Measurements from ENCODE around the gene GPI. TPM values are rescaled to one million over a fixed set of nuclear protein-coding genes. Genes with fewer than 3 reads are reported as not detected.
"Not testable (repeated sequence)": the region's sequence is repeated elsewhere in the genome, so short reads cannot be mapped to it uniquely, and the experiment has no call there.

GPI gene
- total and polyA plus RNA-seq, 3 experiments from 2014 or later, result 213 to 484 (median 478) TPM

- Mint-ChIP-seq H3K4me1 (peaks cover 6 to 9% (median 6%) of the 10 kb centered on the region in 3 donors), H3K27ac (peak overlapping the region in 4 of 8 donors; percentile 61 to 82 (median 70)), H3K36me3 (peaks cover 5 to 83% (median 17%) of the 10 kb centered on the region in 3 donors), H3K27me3 (no peaks in the 10 kb centered on the region), H3K4me3 (no peak overlapping the region), H3K9me3 (no peaks in the 10 kb centered on the region)
- peaks cover 54% of the 10 kb centered on the region for H3K36me3 ChIP-seq (ENCODE audit: insufficient read depth, low read length)
- ChIA-PET CTCF (no interaction called here), POLR2A (no interaction called here)
- no peaks in the 10 kb centered on the region for H3K4me1 ChIP-seq (ENCODE audit: insufficient read depth, low read length)
- H3K27ac ChIP-seq (ENCODE audit: low read depth, low read length), result no peak overlapping the region
- H3K4me3 ChIP-seq (ENCODE audit: low read length), result no peak overlapping the region
- no peak for DNase-seq
- no peaks in the 10 kb centered on the region for H3K27me3 ChIP-seq (ENCODE audit: insufficient read depth, low read length, poor library complexity, severe bottlenecking)
- H3K9me3 ChIP-seq (ENCODE audit: low read length), result no peaks in the 10 kb centered on the region
Observed at GRCh38 chr19:34383599-34383998, 18.6 kb downstream of the GPI start.

GRCh38 chr19:34386645-34387445 lies 21.8 kb downstream of the GPI start:
- POLR2A ChIA-PET, result no interaction called here
- H3K4me3 Mint-ChIP-seq, result no peak overlapping the region
- H3K27me3 Mint-ChIP-seq, result no peaks in the 10 kb centered on the region
- Histone ChIP-seq H3K27ac (ENCODE audit: low read depth, low read length) (no peak overlapping the region), H3K4me1 (ENCODE audit: insufficient read depth, low read length) (no peaks in the 10 kb centered on the region), H3K9me3 (ENCODE audit: low read length) (no peaks in the 10 kb centered on the region), H3K27me3 (ENCODE audit: insufficient read depth, low read length, poor library complexity, severe bottlenecking) (no peaks in the 10 kb centered on the region), H3K36me3 (ENCODE audit: insufficient read depth, low read length) (peaks cover 53% of the 10 kb centered on the region), H3K4me3 (ENCODE audit: low read length) (no peak overlapping the region)
- peaks cover 6 to 9% (median 6%) of the 10 kb centered on the region in 3 donors for H3K4me1 Mint-ChIP-seq
- no peaks in the 10 kb centered on the region for H3K9me3 Mint-ChIP-seq
- peak overlapping the region in 6 of 8 donors; percentile 11 to 89 (median 78) for H3K27ac Mint-ChIP-seq
- peaks cover 0 to 55% (median 12%) of the 10 kb centered on the region in 3 donors for H3K36me3 Mint-ChIP-seq
- no peak for DNase-seq
- CTCF ChIA-PET, result interaction anchor here (0.9 kb wide), 1 partner anchor 40 kb away, joined by 4 read pairs; no protein-coding TSS in a partner anchor

GRCh38 chr19:34387446-34387810 lies 22.4 kb downstream of the GPI start:
- peak overlapping the region in 1 of 8 donors; percentile 31 for H3K27ac Mint-ChIP-seq
- Histone ChIP-seq H3K36me3 (ENCODE audit: insufficient read depth, low read length) (peaks cover 52% of the 10 kb centered on the region), H3K9me3 (ENCODE audit: low read length) (no peaks in the 10 kb centered on the region), H3K27ac (ENCODE audit: low read depth, low read length) (no peak overlapping the region), H3K4me3 (ENCODE audit: low read length) (no peak overlapping the region), H3K27me3 (ENCODE audit: insufficient read depth, low read length, poor library complexity, severe bottlenecking) (no peaks in the 10 kb centered on the region), H3K4me1 (ENCODE audit: insufficient read depth, low read length) (no peaks in the 10 kb centered on the region)
- ChIA-PET CTCF (no interaction called here), POLR2A (no interaction called here)
- no peak overlapping the region for H3K4me3 Mint-ChIP-seq
- peaks cover 6 to 9% (median 6%) of the 10 kb centered on the region in 3 donors for H3K4me1 Mint-ChIP-seq
- H3K27me3 Mint-ChIP-seq, result no peaks in the 10 kb centered on the region
- H3K9me3 Mint-ChIP-seq, result no peaks in the 10 kb centered on the region
- no peak for DNase-seq
- peaks cover 0 to 49% (median 12%) of the 10 kb centered on the region in 3 donors for H3K36me3 Mint-ChIP-seq

GRCh38 chr19:34388745-34389144 lies 23.7 kb downstream of the GPI start:
- H3K4me3 Mint-ChIP-seq; H3K27me3 Mint-ChIP-seq; POLR2A ChIA-PET; H3K9me3 ChIP-seq (ENCODE audit: low read length); H3K27ac ChIP-seq (ENCODE audit: low read depth, low read length); H3K4me1 ChIP-seq (ENCODE audit: insufficient read depth, low read length); H3K27ac Mint-ChIP-seq; CTCF ChIA-PET; H3K9me3 Mint-ChIP-seq; H3K27me3 ChIP-seq (ENCODE audit: insufficient read depth, low read length, poor library complexity, severe bottlenecking); H3K4me3 ChIP-seq (ENCODE audit: low read length); DNase-seq; H3K4me1 Mint-ChIP-seq: not testable (repeated sequence)
- H3K36me3 Mint-ChIP-seq, result peaks cover 0 to 40% (median 8%) of the 10 kb centered on the region in 3 donors
- peaks cover 49% of the 10 kb centered on the region for H3K36me3 ChIP-seq (ENCODE audit: insufficient read depth, low read length)

GRCh38 chr19:34391813-34392212 lies 26.8 kb downstream of the GPI start:
- Histone ChIP-seq H3K4me1 (ENCODE audit: insufficient read depth, low read length) (no peaks in the 10 kb centered on the region), H3K27me3 (ENCODE audit: insufficient read depth, low read length, poor library complexity, severe bottlenecking) (no peaks in the 10 kb centered on the region), H3K9me3 (ENCODE audit: low read length) (no peaks in the 10 kb centered on the region), H3K27ac (ENCODE audit: low read depth, low read length) (no peak overlapping the region), H3K4me3 (ENCODE audit: low read length) (no peak overlapping the region), H3K36me3 (ENCODE audit: insufficient read depth, low read length) (peaks cover 62% of the 10 kb centered on the region)
- H3K36me3 Mint-ChIP-seq, result peaks cover 0 to 39% (median 4%) of the 10 kb centered on the region in 3 donors
- CTCF ChIA-PET, result no interaction called here
- no peaks in the 10 kb centered on the region for H3K4me1 Mint-ChIP-seq
- H3K4me3 Mint-ChIP-seq, result no peak overlapping the region
- no peaks in the 10 kb centered on the region for H3K9me3 Mint-ChIP-seq
- H3K27me3 Mint-ChIP-seq, result no peaks in the 10 kb centered on the region
- H3K27ac Mint-ChIP-seq, result no peak overlapping the region
- DNase-seq, result no peak
- POLR2A ChIA-PET, result no interaction called here

- Histone ChIP-seq H3K27ac (ENCODE audit: low read depth, low read length) (no peak overlapping the region), H3K4me3 (ENCODE audit: low read length) (no peak overlapping the region), H3K27me3 (ENCODE audit: insufficient read depth, low read length, poor library complexity, severe bottlenecking) (no peaks in the 10 kb centered on the region), H3K4me1 (ENCODE audit: insufficient read depth, low read length) (no peaks in the 10 kb centered on the region), H3K9me3 (ENCODE audit: low read length) (no peaks in the 10 kb centered on the region), H3K36me3 (ENCODE audit: insufficient read depth, low read length) (peaks cover 57% of the 10 kb centered on the region)
- Mint-ChIP-seq H3K4me3 (no peak overlapping the region), H3K9me3 (no peaks in the 10 kb centered on the region), H3K27me3 (no peaks in the 10 kb centered on the region), H3K36me3 (peaks cover 0 to 41% (median 3%) of the 10 kb centered on the region in 3 donors), H3K27ac (no peak overlapping the region), H3K4me1 (no peaks in the 10 kb centered on the region)
- DNase-seq, result no peak
- ChIA-PET POLR2A (no interaction called here), CTCF (no interaction called here)
Observed at GRCh38 chr19:34393031-34393430, 28.0 kb downstream of the GPI start.

- Mint-ChIP-seq H3K9me3 (no peaks in the 10 kb centered on the region), H3K27me3 (no peaks in the 10 kb centered on the region), H3K4me3 (no peak overlapping the region), H3K4me1 (no peaks in the 10 kb centered on the region), H3K36me3 (peaks cover 0 to 43% (median 3%) of the 10 kb centered on the region in 3 donors), H3K27ac (no peak overlapping the region)
- Histone ChIP-seq H3K36me3 (ENCODE audit: insufficient read depth, low read length) (peaks cover 51% of the 10 kb centered on the region), H3K27ac (ENCODE audit: low read depth, low read length) (no peak overlapping the region), H3K9me3 (ENCODE audit: low read length) (no peaks in the 10 kb centered on the region), H3K4me3 (ENCODE audit: low read length) (no peak overlapping the region), H3K27me3 (ENCODE audit: insufficient read depth, low read length, poor library complexity, severe bottlenecking) (no peaks in the 10 kb centered on the region), H3K4me1 (ENCODE audit: insufficient read depth, low read length) (no peaks in the 10 kb centered on the region)
- CTCF ChIA-PET, result no interaction called here
- POLR2A ChIA-PET, result no interaction called here
- no peak for DNase-seq
Observed at GRCh38 chr19:34393629-34394028, 28.6 kb downstream of the GPI start.

- no peaks in the 10 kb centered on the region for H3K27me3 Mint-ChIP-seq
- H3K9me3 ChIP-seq (ENCODE audit: low read length), result no peaks in the 10 kb centered on the region
- no peaks in the 10 kb centered on the region for H3K4me1 ChIP-seq (ENCODE audit: insufficient read depth, low read length)
- H3K27me3 ChIP-seq (ENCODE audit: insufficient read depth, low read length, poor library complexity, severe bottlenecking), result no peaks in the 10 kb centered on the region
- ChIA-PET POLR2A (no interaction called here), CTCF (no interaction called here)
- H3K36me3 ChIP-seq (ENCODE audit: insufficient read depth, low read length), result peaks cover 21% of the 10 kb centered on the region
- no peaks in the 10 kb centered on the region for H3K9me3 Mint-ChIP-seq
- H3K4me1 Mint-ChIP-seq, result peaks cover 0 to 2% (median 0%) of the 10 kb centered on the region in 3 donors
- H3K27ac ChIP-seq (ENCODE audit: low read depth, low read length), result no peak overlapping the region
- H3K27ac Mint-ChIP-seq, result peak overlapping the region in 1 of 8 donors; percentile 12
- DNase-seq, result no peak
- peaks cover 0 to 59% (median 9%) of the 10 kb centered on the region in 3 donors for H3K36me3 Mint-ChIP-seq
- H3K4me3 Mint-ChIP-seq, result no peak overlapping the region
- H3K4me3 ChIP-seq (ENCODE audit: low read length), result no peak overlapping the region
Observed at GRCh38 chr19:34397853-34398252, 32.9 kb downstream of the GPI start.
